GM19467 (cell line): ENCODE measurements around the gene RASSF1.
"Not testable (repeated sequence)": the region's sequence is repeated elsewhere in the genome, so short reads cannot be mapped to it uniquely, and the experiment has no call there.

Experiments used
- ATAC-seq: cut with Tn5 transposase; IDR thresholded peaks from one replicate; pipeline ENCODE4 v1.9.1; 2021; ENCODE audit warnings: mild to moderate bottlenecking, moderate library complexity; ENCODE audit not compliant: unreplicated experiment

Gene RASSF1

DNA sequence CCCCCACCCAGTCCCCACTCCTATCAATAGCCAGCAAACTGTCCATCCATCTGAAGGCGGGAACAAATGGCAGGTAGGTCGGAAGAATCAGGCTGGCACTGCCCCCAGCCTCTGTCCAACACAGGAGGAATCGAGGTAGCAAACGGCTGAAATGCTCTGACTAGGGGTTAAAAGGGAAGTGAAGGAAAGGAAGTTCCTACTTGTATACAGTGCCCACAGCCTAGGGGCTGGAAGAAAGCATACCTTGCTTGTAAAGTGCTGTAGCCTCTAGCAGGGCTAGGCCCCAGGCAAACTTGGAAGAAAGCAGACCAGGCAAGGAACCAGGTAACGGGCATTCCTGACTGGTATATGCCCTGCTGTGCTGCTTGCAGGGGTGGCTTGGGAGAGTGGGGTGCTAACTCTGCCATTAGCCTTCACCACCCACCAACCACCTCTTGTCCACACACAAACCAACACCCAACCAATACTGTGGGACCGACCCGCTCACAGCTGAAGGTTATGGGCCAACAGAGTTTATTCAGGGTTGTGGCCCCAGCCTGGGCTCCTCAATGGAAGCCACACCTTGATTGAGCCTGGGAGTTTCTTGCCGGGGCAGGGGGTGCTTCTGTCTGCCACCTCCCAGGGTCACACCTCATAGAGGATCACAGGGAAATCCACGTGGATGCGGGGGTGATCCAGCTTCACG, 15.0 kb downstream of the RASSF1 start:
- no peak for ATAC-seq

GRCh38 chr3:50325113-50325480, 15.5 kb downstream of the RASSF1 start:
- no peak for ATAC-seq

GRCh38 chr3:50324351-50325112, 16.1 kb downstream of the RASSF1 start:
- no peak for ATAC-seq

DNA sequence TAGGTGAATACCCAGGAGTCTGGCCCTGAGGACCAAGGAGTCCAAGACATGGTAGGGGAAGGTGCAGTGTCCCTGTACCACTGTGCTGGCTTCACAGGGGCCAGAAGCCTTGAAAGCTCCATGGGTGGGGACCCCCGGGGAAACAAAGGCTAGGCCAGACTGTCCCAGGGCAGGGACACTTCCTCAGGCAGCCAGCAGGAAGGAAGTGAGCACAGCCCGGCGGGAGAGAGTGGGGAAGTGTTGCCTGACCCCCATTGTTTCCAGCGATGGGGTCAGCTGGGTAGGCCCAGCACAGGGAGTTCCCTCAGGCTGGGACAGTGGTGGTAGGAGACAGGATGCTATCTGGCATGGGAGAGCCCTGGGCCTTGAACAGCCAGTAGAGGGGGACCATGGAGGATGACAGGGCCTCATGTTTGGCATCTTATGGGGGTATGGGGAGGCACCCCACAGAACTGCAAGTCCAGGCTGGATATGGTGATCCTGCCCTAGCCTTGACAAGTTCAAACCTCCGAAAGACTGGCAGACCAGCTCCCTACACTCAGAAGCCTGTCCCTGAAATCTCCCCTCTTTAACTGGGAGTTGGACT, 16.9 kb downstream of the RASSF1 start:
- ATAC-seq, result no peak

- no peak for ATAC-seq
Observed at GRCh38 chr3:50323092-50323600, 17.5 kb downstream of the RASSF1 start.

GRCh38 chr3:50322386-50323091, 18.1 kb downstream of the RASSF1 start, which contains the start of gene HYAL2:
HYAL2 (minus strand) TSS chr3:50322745; CDS start chr3:50320489, 2,256 bp downstream.
- no peak for ATAC-seq

- ATAC-seq, result no peak
Observed at GRCh38 chr3:50322115-50322385, 18.6 kb downstream of the RASSF1 start.

GRCh38 chr3:50321336-50322114, 19.1 kb downstream of the RASSF1 start:
- ATAC-seq, result peak; percentile 70

GRCh38 chr3:50320853-50321335, 19.7 kb downstream of the RASSF1 start:
- ATAC-seq, result peak; percentile 33

DNA sequence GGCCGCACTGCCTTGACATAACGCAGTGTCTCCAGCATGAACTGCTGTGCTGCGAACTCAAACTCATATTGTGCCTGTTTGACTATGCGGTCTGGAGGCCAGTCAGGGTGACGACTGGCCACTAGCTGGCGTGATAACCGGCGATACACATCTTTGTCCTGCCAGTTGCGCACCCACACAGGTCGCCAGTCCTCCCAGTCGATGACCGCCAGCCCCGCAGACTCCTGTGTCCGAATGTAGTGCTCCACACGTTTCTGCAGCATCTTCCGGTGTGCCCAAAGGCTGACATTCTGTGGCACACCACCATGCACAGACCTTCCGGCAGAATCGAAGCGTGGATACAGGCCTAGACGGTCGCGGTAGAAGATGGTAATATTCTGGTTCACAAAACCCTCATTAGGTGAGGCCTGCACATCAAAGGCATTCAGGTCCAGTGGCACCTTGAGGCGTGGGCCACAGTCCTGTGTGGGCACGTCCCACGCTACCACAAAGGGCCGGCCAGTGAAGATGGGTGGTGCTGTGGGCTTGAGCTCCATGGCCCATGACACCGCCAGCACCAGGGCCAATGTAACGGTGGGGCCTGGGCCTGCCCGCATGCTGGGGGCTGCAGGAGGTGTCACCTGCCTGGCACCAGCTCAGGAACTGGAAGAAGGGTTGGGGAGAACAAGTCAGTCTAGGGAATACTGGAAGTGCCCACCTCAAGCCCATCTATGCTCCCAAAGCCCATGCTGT, 20.6 kb downstream of the RASSF1 start:
- no peak for ATAC-seq

DNA sequence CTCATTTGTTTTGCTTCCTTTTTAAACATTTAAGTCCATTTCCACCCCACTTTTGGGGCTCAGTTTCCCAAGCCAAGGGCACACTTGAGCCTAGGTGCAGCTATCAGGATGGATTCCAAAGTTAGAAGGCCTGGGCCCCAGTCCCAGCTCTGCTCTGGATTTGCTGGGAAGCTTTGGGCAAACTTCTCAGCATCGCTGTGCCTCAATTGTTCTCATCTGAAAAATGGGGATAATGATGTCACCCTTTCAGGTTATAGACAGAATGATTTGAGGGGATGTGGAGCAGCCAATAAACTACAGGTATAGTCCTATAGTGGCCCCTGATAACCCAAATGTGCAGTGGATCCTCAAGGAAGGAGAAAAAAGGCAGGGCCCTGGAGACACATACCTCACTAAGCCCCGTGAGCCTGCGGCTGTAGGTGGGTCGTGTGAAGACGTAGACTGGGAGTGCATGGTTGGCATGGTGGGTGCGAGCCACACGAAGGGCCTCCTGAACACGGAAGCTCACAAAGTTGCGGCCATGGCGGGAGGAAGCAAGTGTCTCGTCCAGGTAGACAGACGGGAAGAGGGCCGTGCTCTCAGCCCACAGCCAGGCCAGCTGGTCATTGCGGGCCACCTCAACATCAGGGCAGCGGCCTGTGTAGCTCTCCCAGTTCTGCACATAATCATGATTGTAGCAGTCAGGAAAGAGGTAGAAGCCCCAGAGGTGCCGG, 21.3 kb downstream of the RASSF1 start:
- no peak for ATAC-seq

DNA sequence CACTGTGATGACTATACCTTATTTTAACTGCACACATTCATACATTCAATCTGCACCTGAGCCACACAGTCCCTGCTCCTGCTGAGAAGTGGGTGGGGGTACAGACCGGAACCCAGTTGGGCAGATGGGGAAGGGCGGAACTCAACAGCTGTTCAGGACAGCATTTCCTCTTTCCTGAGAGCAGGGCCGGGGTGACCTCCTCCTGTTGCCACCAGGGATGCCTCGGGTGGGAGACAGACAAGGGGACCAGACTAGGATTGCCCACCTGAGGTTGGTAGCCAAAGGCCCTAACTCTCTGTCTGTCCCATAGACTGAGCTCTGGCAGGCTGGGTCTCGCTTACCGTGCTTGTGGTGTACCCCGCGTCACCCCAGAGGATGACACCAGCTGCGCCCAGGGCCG, 22.0 kb downstream of the RASSF1 start:
- no peak for ATAC-seq

GRCh38 chr3:50318163-50318562, 22.5 kb downstream of the RASSF1 start:
- ATAC-seq, result no peak

- no peak for ATAC-seq
Observed at GRCh38 chr3:50317300-50317699, 23.3 kb downstream of the RASSF1 start.

- no peak for ATAC-seq
Observed at GRCh38 chr3:50316657-50317242, 23.9 kb downstream of the RASSF1 start.

DNA sequence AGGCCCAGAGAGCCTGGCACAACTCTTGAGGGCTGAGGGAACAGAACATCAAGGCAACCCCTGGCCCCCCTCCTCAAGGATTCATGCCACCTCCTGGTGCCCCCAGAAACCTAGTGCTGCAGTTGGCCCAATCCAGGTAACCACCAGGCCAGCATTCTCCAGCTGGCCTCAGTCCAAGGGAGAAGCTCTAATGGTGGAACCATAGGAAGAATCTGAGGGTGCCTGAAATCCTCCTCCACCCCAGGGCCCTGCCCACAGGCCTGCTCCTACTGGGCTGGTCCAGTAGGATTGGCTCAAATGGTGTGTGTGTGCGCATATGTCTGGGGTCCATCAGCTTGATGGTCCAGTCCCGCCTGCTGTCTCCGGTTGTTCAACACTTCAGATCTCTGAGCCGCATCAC, 25.8 kb downstream of the RASSF1 start:
- no peak for ATAC-seq

GRCh38 chr3:50314342-50314741, 26.3 kb downstream of the RASSF1 start:
- ATAC-seq, result no peak

- ATAC-seq, result not testable (repeated sequence)
Observed at GRCh38 chr3:50312041-50312440, 28.6 kb downstream of the RASSF1 start.

- no peak for ATAC-seq
Observed at GRCh38 chr3:50304601-50305000, 36.0 kb downstream of the RASSF1 start.
